GM23248 (cell line): ENCODE measurements around the gene TIMP4. TPM values are rescaled to one million over a fixed set of nuclear protein-coding genes. Genes with fewer than 3 reads are reported as not detected.

Source experiments
- DNase-seq: peaks from one replicate; pipeline ENCODE4 v3.0.0-alpha.2; 2015
- H2AFZ ChIP-seq: fragments of 200-600 bp; sonication (generic); 2 replicates; pipeline ENCODE4 v1.6.1; 2016; ENCODE audit warnings: antibody characterized with exemption
- H3F3A ChIP-seq: fragments of 200-600 bp; sonication (generic); 2 replicates; pipeline ENCODE4 v1.6.1; 2016; ENCODE audit warnings: mild to moderate bottlenecking, antibody characterized with exemption, mixed run types; ENCODE audit not compliant: insufficient read depth
- H3K27ac ChIP-seq: fragments of 200-600 bp; sonication (generic); 2 replicates; pipeline ENCODE4 v1.5.1; 2016; ENCODE audit warnings: mild to moderate bottlenecking
- H3K27me3 ChIP-seq: fragments of 200-600 bp; sonication (generic); replicated peaks from 2 replicates; pipeline ENCODE4 v1.6.1; 2016; ENCODE audit warnings: mild to moderate bottlenecking; ENCODE audit not compliant: insufficient read depth
- H3K36me3 ChIP-seq: fragments of 200-600 bp; sonication (generic); 2 replicates; pipeline ENCODE4 v1.6.1; 2016; ENCODE audit warnings: low read depth, mild to moderate bottlenecking
- H3K4me1 ChIP-seq: fragments of 200-600 bp; sonication (generic); 2 replicates; pipeline ENCODE4 v1.6.1; 2016; ENCODE audit warnings: mild to moderate bottlenecking; ENCODE audit not compliant: insufficient read depth
- H3K4me2 ChIP-seq: fragments of 200-600 bp; sonication (generic); one replicate; pipeline ENCODE4 v1.6.1; 2016; ENCODE audit warnings: mild to moderate bottlenecking; ENCODE audit not compliant: unreplicated experiment
- H3K4me3 ChIP-seq: fragments of 200-600 bp; sonication (generic); 2 replicates; pipeline ENCODE4 v1.5.1; 2016; ENCODE audit warnings: mild to moderate bottlenecking
- H3K79me2 ChIP-seq: fragments of 200-600 bp; sonication (generic); 2 replicates; pipeline ENCODE4 v1.6.1; 2016; ENCODE audit warnings: mild to moderate bottlenecking; ENCODE audit not compliant: insufficient read depth
- H3K9ac ChIP-seq: fragments of 200-600 bp; sonication (generic); 2 replicates; pipeline ENCODE4 v1.6.1; 2016; ENCODE audit warnings: mild to moderate bottlenecking
- H3K9me2 ChIP-seq: fragments of 200-600 bp; sonication (generic); 2 replicates; pipeline ENCODE4 v1.6.1; 2016; ENCODE audit warnings: mixed run types, mild to moderate bottlenecking, moderate library complexity; ENCODE audit not compliant: insufficient read depth
- H3K9me3 ChIP-seq: fragments of 200-600 bp; sonication (generic); one replicate; pipeline ENCODE4 v1.6.1; 2017; ENCODE audit warnings: low read depth
- H4K20me1 ChIP-seq: fragments of 200-600 bp; sonication (generic); 2 replicates; pipeline ENCODE4 v1.6.0; 2016; ENCODE audit not compliant: insufficient read depth
- EZH2 ChIP-seq: fragments of 200-600 bp; sonication (generic); IDR thresholded peaks from 2 replicates; pipeline ENCODE4 v1.6.1; 2018; ENCODE audit warnings: antibody characterized with exemption, mild to moderate bottlenecking; ENCODE audit not compliant: insufficient read depth, poor library complexity, severe bottlenecking
- EZH2phosphoT487 ChIP-seq: fragments of 200-600 bp; sonication (generic); IDR thresholded peaks from 2 replicates; pipeline ENCODE4 v1.6.1; 2018; ENCODE audit warnings: antibody characterized with exemption, moderate library complexity, mild to moderate bottlenecking, low read depth; ENCODE audit not compliant: insufficient read depth
- WGBS, 2 experiments: methylation state at CpG; one replicate each; pipeline ENCODE4 v1.1.6; 2015 to 2017; ENCODE audit warnings: low lambda C conversion rate in 2 of 2, low coverage in 1 of 2; ENCODE audit errors: missing lambda C conversion rate in 2 of 2; 5-methylcytosine and 5-hydroxymethylcytosine counted together
- in situ Hi-C: fragments of 300-500 bp; cut with MboI; formaldehyde crosslinking; loops from 2 replicates; pipeline ENCODE4 v1.15.0; 2020
- polyA plus RNA-seq: library from polyadenylated mRNA; unstranded; fragments of >200 nt; fragmentation: Nextera tagmentation; extraction: Ambion mirVana; gene quantifications from 2 replicates; pipeline ENCODE4 v1.2.1, GENCODE V29; 2016
- total RNA-seq: library from RNA; depleted of rRNA; stranded (reverse); fragments of >200 nt; shearing (Covaris generic); gene quantifications from 2 replicates; pipeline ENCODE4 v1.2.3, GENCODE V29; 2014

TIMP4 gene
- total and polyA plus RNA-seq, 2 experiments from 2014 or later: 0.54 TPM; not detected in 1

DNA sequence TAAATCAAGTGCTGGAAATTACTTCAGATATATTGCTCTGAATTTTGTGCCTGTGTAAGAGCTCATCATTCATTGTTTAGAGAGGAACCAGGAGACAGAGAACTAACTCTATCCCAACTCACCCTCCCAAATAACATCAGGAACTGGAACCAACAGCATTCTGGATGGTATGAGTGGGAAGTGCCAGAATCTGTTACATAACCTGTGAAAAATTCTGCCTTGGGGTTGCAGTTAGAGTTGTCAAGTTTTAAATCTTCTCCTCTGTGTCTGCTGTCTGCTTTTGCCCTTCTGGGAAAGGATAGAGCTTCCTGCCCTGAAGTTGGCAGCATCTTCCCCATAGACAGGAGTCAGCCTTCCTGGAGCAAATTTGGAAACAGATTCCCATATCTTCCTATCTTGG is 41.2 kb downstream of the TIMP4 start:
- Histone ChIP-seq H3K9ac (no peak overlapping the region), H3K4me3 (no peak overlapping the region), H3K79me2 (no peaks in the 10 kb centered on the region), H3K36me3 (no peaks in the 10 kb centered on the region), H2AFZ (no peak overlapping the region), H3K27ac (no peak overlapping the region), H3K9me2 (no peaks in the 10 kb centered on the region), H4K20me1 (no peaks in the 10 kb centered on the region), H3K9me3 (no peaks in the 10 kb centered on the region), H3F3A (no peaks in the 10 kb centered on the region), H3K4me1 (no peaks in the 10 kb centered on the region), H3K4me2 (no peak overlapping the region), H3K27me3 (peaks cover 14% of the 10 kb centered on the region; the same call in 1 of the 2 replicates)
- TF ChIP-seq EZH2: no peak
- in situ Hi-C loops: no loop called here
- DNase-seq: no peak

DNA sequence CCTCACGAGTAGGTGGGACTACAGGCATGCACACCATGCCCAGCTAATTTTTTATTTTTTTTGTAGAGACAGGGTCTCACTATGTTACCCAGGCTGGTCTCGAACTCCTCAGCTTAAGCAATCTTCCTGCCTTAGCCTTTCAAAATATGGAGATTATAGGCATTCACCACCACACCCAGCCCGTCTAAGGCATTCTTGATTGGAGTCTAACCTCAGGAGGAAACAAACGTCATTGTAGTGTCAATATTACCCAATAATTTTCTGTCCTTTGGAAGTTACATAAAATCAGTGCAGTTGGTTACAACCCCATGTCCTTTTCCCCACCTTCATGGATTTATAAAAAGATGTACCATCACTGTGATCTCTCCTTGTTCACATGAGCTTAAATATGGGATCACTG is 41.8 kb downstream of the TIMP4 start:
- DNase-seq: no peak
- Histone ChIP-seq H3K4me1 (no peaks in the 10 kb centered on the region), H3K9me3 (no peaks in the 10 kb centered on the region), H3F3A (no peaks in the 10 kb centered on the region), H2AFZ (no peak overlapping the region), H3K27me3 (peaks cover 14% of the 10 kb centered on the region; the same call in 1 of the 2 replicates), H4K20me1 (no peaks in the 10 kb centered on the region), H3K9me2 (no peaks in the 10 kb centered on the region), H3K4me3 (no peak overlapping the region), H3K27ac (no peak overlapping the region), H3K79me2 (no peaks in the 10 kb centered on the region), H3K4me2 (no peak overlapping the region), H3K36me3 (no peaks in the 10 kb centered on the region), H3K9ac (no peak overlapping the region)
- 17 to 22% methylated on average over 4 of the region's 4 CpGs for WGBS, 2 experiments
- in situ Hi-C loops: no loop called here
- TF ChIP-seq EZH2 (no peak), EZH2phosphoT487 (no peak)

DNA sequence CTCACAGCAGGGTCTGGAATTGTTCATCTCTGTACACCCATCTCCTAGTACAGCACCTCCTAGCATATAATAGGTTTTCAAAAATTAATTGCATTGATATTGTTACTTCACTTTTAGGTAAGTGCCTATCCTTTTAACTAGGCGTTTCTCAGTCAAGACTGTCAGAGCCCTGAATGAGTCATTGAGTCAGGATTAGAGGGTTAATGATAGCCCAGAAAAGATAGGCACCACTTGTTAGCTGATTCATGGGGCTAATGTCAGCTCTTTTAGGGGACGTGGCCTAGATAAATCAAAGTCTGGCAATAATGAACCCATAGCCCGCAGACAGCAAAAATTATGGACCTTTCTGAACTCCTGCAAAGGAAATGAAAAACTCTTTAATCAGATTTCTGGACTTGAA is 42.9 kb downstream of the TIMP4 start:
- no peak overlapping the region for H2AFZ ChIP-seq
- H3K9me3 ChIP-seq: no peaks in the 10 kb centered on the region
- no peaks in the 10 kb centered on the region for H3F3A ChIP-seq
- no peaks in the 10 kb centered on the region for H3K36me3 ChIP-seq
- 25 to 28% methylated on average over 3 of the region's 3 CpGs for WGBS, 2 experiments
- in situ Hi-C loops: no loop called here
- TF ChIP-seq EZH2phosphoT487: no peak
- no peak for TF ChIP-seq EZH2
- H3K4me1 ChIP-seq: no peaks in the 10 kb centered on the region
- H4K20me1 ChIP-seq: no peaks in the 10 kb centered on the region
- H3K9me2 ChIP-seq: no peaks in the 10 kb centered on the region
- no peak overlapping the region for H3K27ac ChIP-seq
- H3K27me3 ChIP-seq: peaks cover 14% of the 10 kb centered on the region; the same call in 1 of the 2 replicates
- no peak overlapping the region for H3K9ac ChIP-seq
- DNase-seq: no peak
- H3K4me3 ChIP-seq: no peak overlapping the region
- no peaks in the 10 kb centered on the region for H3K79me2 ChIP-seq
- H3K4me2 ChIP-seq: no peak overlapping the region

DNA sequence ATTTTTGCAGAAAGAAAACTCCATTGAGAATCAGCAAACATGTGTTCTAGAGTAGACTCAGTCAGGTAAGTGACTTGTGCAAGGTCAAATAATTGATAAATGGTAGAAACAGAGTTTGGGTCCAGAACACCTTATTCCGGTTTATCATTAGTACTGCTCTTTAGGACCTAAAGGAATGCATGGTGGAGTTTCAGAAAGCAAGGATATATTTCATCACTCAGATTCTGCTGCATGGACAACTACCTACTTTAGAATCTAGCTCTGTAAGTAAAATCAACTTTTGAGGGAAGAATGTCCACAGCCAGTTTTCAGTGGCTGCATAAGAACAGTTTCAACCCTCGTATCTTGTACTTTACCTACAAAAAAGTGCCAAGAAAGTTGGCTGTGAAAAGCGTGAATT is 43.6 kb downstream of the TIMP4 start:
- Histone ChIP-seq H3K9me3 (no peaks in the 10 kb centered on the region), H3K4me2 (no peak overlapping the region), H3K9me2 (no peaks in the 10 kb centered on the region), H4K20me1 (no peaks in the 10 kb centered on the region), H3K79me2 (no peaks in the 10 kb centered on the region), H3K4me3 (no peak overlapping the region), H3K27ac (no peak overlapping the region), H3K4me1 (no peaks in the 10 kb centered on the region), H3K9ac (no peak overlapping the region), H3K27me3 (peaks cover 14% of the 10 kb centered on the region; the same call in 1 of the 2 replicates), H2AFZ (no peak overlapping the region), H3K36me3 (no peaks in the 10 kb centered on the region), H3F3A (no peaks in the 10 kb centered on the region)
- DNase-seq: no peak
- in situ Hi-C loops: no loop called here
- TF ChIP-seq EZH2phosphoT487 (no peak), EZH2 (no peak)
- WGBS, 2 experiments: 28 to 33% methylated on average over 3 of the region's 3 CpGs

DNA sequence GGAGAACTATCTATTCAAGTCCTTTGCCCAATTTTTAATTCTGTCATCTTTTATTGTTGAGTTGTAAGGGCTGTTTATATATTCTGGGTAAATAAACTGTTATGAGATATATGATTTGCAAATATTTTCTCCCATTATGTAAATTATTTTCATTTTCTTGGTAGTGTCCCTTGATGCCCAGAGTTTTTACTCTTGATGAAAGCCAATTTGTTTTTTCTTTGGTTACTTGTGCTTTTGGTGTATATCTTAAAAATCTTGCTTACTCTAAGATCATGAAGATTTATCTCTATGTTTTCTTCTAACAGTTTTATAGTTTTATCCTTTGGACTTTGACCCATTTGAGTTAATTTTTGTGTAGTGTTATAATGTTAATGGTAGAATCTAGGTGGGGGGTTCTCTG is 44.5 kb downstream of the TIMP4 start:
- no peak for DNase-seq
- H3K27ac ChIP-seq: no peak overlapping the region
- H3K36me3 ChIP-seq: no peaks in the 10 kb centered on the region
- H3K4me1 ChIP-seq: no peaks in the 10 kb centered on the region
- no peaks in the 10 kb centered on the region for H3K9me3 ChIP-seq
- no peak overlapping the region for H3K4me3 ChIP-seq
- H3K9me2 ChIP-seq: no peaks in the 10 kb centered on the region
- no peak overlapping the region for H3K9ac ChIP-seq
- no peaks in the 10 kb centered on the region for H4K20me1 ChIP-seq
- no peaks in the 10 kb centered on the region for H3F3A ChIP-seq
- H3K27me3 ChIP-seq: peaks cover 14% of the 10 kb centered on the region; the same call in 1 of the 2 replicates
- no peak overlapping the region for H3K4me2 ChIP-seq
- H2AFZ ChIP-seq: no peak overlapping the region
- in situ Hi-C loops: no loop called here
- no peaks in the 10 kb centered on the region for H3K79me2 ChIP-seq
- TF ChIP-seq EZH2phosphoT487: no peak
- no peak for TF ChIP-seq EZH2
